ENCODE measurements around the gene CERT1.
"Not testable (repeated sequence)": the region's sequence is repeated elsewhere in the genome, so short reads cannot be mapped to it uniquely, and the experiment has no call there.

CERT1 gene

GRCh38 chr5:75336615-75337336, 174.7 kb downstream of the CERT1 start, which contains the start of gene HMGCR:
Gene HMGCR, plus strand, starts transcription at chr5:75337220. Its CDS starts 5,386 bp downstream, at chr5:75342606.
- peaks cover 9% of the 10 kb centered on the region for H3K9me3 Mint-ChIP-seq
- intact Hi-C loops (cut with micrococcal nuclease), result loop anchor here (1.0 to 5.0 kb wide), 3 partner anchors 18 to 176 kb away; partner anchors contain the start of genes CERT1 and POLK
- no peaks in the 10 kb centered on the region for H3K27me3 Mint-ChIP-seq
- no peak within 1 kb of the TSS for H3K27ac Mint-ChIP-seq
- no peak within 1 kb of the TSS for H3K4me3 Mint-ChIP-seq
- peaks cover 43% of the 10 kb centered on the region for H3K4me1 Mint-ChIP-seq (ENCODE audit: low read depth)
- peaks cover 16% of the 10 kb centered on the region for H3K36me3 Mint-ChIP-seq (ENCODE audit: low read depth)

- Mint-ChIP-seq H3K27ac (no peak overlapping the region), H3K36me3 (ENCODE audit: low read depth) (peaks cover 10% of the 10 kb centered on the region), H3K4me1 (ENCODE audit: low read depth) (peaks cover 42% of the 10 kb centered on the region), H3K9me3 (peaks cover 9% of the 10 kb centered on the region), H3K4me3 (no peak overlapping the region), H3K27me3 (no peaks in the 10 kb centered on the region)
- intact Hi-C loops (cut with micrococcal nuclease), result loop anchor here (1.0 to 5.0 kb wide), 3 partner anchors 17 to 176 kb away; partner anchors contain the start of genes CERT1 and POLK
These were observed 175.3 kb downstream of the CERT1 start for GRCh38 chr5:75335952-75336614.

DNA sequence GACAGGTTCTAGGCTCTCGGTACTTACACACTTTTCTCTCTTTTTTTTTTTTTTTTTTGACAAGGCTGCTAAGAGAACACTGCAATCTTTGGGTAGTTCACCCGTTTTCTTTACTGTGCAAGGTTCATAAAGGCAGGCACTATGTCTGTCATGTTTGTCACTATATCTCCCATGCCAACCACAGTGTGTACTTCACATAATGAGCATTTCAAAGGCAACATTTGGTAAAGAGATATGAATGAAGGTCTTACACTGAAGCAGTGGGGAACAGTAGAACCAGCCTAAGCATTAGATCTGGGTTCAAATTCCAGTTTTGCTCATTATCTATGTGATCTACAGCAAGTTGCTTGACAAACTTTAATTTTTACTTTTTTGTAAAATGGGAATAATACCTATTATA, 175.9 kb downstream of the CERT1 start:
- H3K27ac Mint-ChIP-seq, result no peak overlapping the region
- no peaks in the 10 kb centered on the region for H3K27me3 Mint-ChIP-seq
- peaks cover 36% of the 10 kb centered on the region for H3K4me1 Mint-ChIP-seq (ENCODE audit: low read depth)
- intact Hi-C loops (cut with micrococcal nuclease), result loop anchor here (5.0 kb wide), 1 partner anchor 177 kb away; the partner anchor contains the start of genes CERT1 and POLK
- H3K9me3 Mint-ChIP-seq, result peaks cover 9% of the 10 kb centered on the region
- H3K36me3 Mint-ChIP-seq (ENCODE audit: low read depth), result peaks cover 4% of the 10 kb centered on the region
- no peak overlapping the region for H3K4me3 Mint-ChIP-seq

- H3K36me3 Mint-ChIP-seq (ENCODE audit: low read depth); H3K27me3 Mint-ChIP-seq; H3K9me3 Mint-ChIP-seq; H3K27ac Mint-ChIP-seq; H3K4me3 Mint-ChIP-seq; intact Hi-C loops (cut with micrococcal nuclease): not testable (repeated sequence)
- peaks cover 25% of the 10 kb centered on the region for H3K4me1 Mint-ChIP-seq (ENCODE audit: low read depth)
These were observed 177.0 kb downstream of the CERT1 start for GRCh38 chr5:75334413-75334812.

GRCh38 chr5:75333759-75334158, 177.7 kb downstream of the CERT1 start:
- H3K9me3 Mint-ChIP-seq; H3K36me3 Mint-ChIP-seq (ENCODE audit: low read depth); H3K27me3 Mint-ChIP-seq; H3K27ac Mint-ChIP-seq; intact Hi-C loops (cut with micrococcal nuclease); H3K4me3 Mint-ChIP-seq: not testable (repeated sequence)
- peaks cover 19% of the 10 kb centered on the region for H3K4me1 Mint-ChIP-seq (ENCODE audit: low read depth)

- Mint-ChIP-seq H3K4me3 (no peak overlapping the region), H3K4me1 (ENCODE audit: low read depth) (peaks cover 6% of the 10 kb centered on the region), H3K27ac (no peak overlapping the region), H3K9me3 (peaks cover 9% of the 10 kb centered on the region), H3K36me3 (ENCODE audit: low read depth) (no peaks in the 10 kb centered on the region), H3K27me3 (no peaks in the 10 kb centered on the region)
- intact Hi-C loops (cut with micrococcal nuclease), result no loop called here
These were observed 180.0 kb downstream of the CERT1 start for GRCh38 chr5:75331095-75332090.

DNA sequence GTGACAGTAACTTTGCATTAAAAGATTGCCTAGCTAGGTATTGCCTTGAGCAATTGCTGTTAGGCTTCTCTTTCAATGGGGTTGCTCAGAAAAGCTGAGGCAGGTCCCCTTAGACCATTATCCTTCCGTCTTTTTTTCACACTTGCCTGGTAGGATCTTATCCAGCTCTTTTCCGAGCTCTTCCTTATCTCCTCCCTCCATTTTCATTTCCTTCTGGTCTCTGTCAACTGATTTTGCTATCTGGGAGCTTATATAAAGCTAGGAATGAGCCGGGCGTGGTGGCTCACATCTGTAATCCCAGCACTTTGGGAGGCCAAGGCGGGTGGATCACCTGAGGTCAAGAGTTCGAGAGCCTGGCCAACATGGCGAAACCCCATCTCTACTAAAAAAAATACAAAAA, 181.0 kb downstream of the CERT1 start:
- peaks cover 9% of the 10 kb centered on the region for H3K9me3 Mint-ChIP-seq
- intact Hi-C loops (cut with micrococcal nuclease), result no loop called here
- H3K27ac Mint-ChIP-seq, result no peak overlapping the region
- no peaks in the 10 kb centered on the region for H3K36me3 Mint-ChIP-seq (ENCODE audit: low read depth)
- H3K4me3 Mint-ChIP-seq, result no peak overlapping the region
- H3K4me1 Mint-ChIP-seq (ENCODE audit: low read depth), result peaks cover 6% of the 10 kb centered on the region
- H3K27me3 Mint-ChIP-seq, result no peaks in the 10 kb centered on the region

Measured in dendritic cell treated with granulocyte-macrophage colony-stimulating factor and Interleukin-4, amounts not matched to agents 40 ng/mL and 50 ng/mL, for 4 days (primary cell).